Hepatocyte (in vitro differentiated cells): ENCODE results near the gene ULK4. TPM values are rescaled to one million over a fixed set of nuclear protein-coding genes. Genes with fewer than 3 reads are reported as not detected.
"Not testable (repeated sequence)": the region's sequence is repeated elsewhere in the genome, so short reads cannot be mapped to it uniquely, and the experiment has no call there.

Experiments
- DNase-seq: peaks from one replicate; pipeline ENCODE4 v3.0.0-alpha.2; 2016; ENCODE audit warnings: low spot score
- H2AFZ ChIP-seq: fragments of 200-600 bp; sonication (generic); 2 replicates; pipeline ENCODE4 v1.6.0; 2016; ENCODE audit warnings: antibody characterized with exemption, mild to moderate bottlenecking
- H3K27ac ChIP-seq: fragments of 200-600 bp; sonication (generic); 2 replicates; pipeline ENCODE4 v1.5.1; 2016; ENCODE audit warnings: mild to moderate bottlenecking
- H3K27me3 ChIP-seq: fragments of 200-600 bp; sonication (generic); 2 replicates; pipeline ENCODE4 v1.6.1; 2016
- H3K36me3 ChIP-seq: fragments of 200-600 bp; sonication (generic); replicated peaks from 2 replicates; pipeline ENCODE4 v1.5.1; 2016; ENCODE audit warnings: low read depth; ENCODE audit not compliant: insufficient read depth
- H3K4me1 ChIP-seq: fragments of 200-600 bp; sonication (generic); 2 replicates; pipeline ENCODE4 v1.5.1; 2016; ENCODE audit warnings: mild to moderate bottlenecking, moderate library complexity; ENCODE audit not compliant: insufficient read depth
- H3K4me2 ChIP-seq: fragments of 200-600 bp; sonication (generic); 2 replicates; pipeline ENCODE4 v1.6.0; 2016
- H3K4me3 ChIP-seq: fragments of 200-600 bp; sonication (generic); 2 replicates; pipeline ENCODE4 v1.5.1; 2016; ENCODE audit warnings: mild to moderate bottlenecking
- H3K79me2 ChIP-seq: fragments of 200-600 bp; sonication (generic); 2 replicates; pipeline ENCODE4 v1.6.0; 2017; ENCODE audit warnings: mild to moderate bottlenecking
- H3K9me2 ChIP-seq: fragments of 200-600 bp; sonication (generic); replicated peaks from 2 replicates; pipeline ENCODE4 v1.6.0; 2017; ENCODE audit warnings: mild to moderate bottlenecking; ENCODE audit not compliant: insufficient read depth
- H3K9me3 ChIP-seq: fragments of 200-600 bp; sonication (generic); 2 replicates; pipeline ENCODE4 v1.5.1; 2016; ENCODE audit warnings: low read depth, mild to moderate bottlenecking
- H4K20me1 ChIP-seq: fragments of 200-600 bp; sonication (generic); 2 replicates; pipeline ENCODE4 v1.6.0; 2016; ENCODE audit warnings: mild to moderate bottlenecking; ENCODE audit not compliant: insufficient read depth, poor library complexity, severe bottlenecking
- EZH2 ChIP-seq: fragments of 200-600 bp; sonication (generic); IDR thresholded peaks from 2 replicates; pipeline ENCODE4 v1.6.1; 2016; ENCODE audit warnings: antibody characterized with exemption, mild to moderate bottlenecking, borderline replicate concordance
- EZH2phosphoT487 ChIP-seq: fragments of 200-600 bp; sonication (generic); IDR thresholded peaks from one replicate; pipeline ENCODE4 v1.6.1; 2018; ENCODE audit warnings: antibody characterized with exemption, mild to moderate bottlenecking, low read depth, moderate library complexity; ENCODE audit not compliant: unreplicated experiment, severe bottlenecking
- WGBS: methylation state at CpG from one replicate; pipeline ENCODE4 v1.1.6; 2016; ENCODE audit warnings: low lambda C conversion rate; ENCODE audit errors: missing lambda C conversion rate; 5-methylcytosine and 5-hydroxymethylcytosine counted together
- polyA plus RNA-seq: library from polyadenylated mRNA; unstranded; fragments of >200 nt; fragmentation: Nextera tagmentation; extraction: Ambion mirVana; gene quantifications from 2 replicates; pipeline ENCODE4 v1.2.1, GENCODE V29; 2016
- total RNA-seq: library from RNA; depleted of rRNA; stranded (reverse); fragments of >200 nt; gene quantifications from 2 replicates; pipeline ENCODE4 v1.2.3, GENCODE V29; 2014
- TF ChIP-seq, protein P1 (sequence below): fragments of 200-600 bp; sonication (generic); IDR thresholded peaks from 2 replicates; pipeline ENCODE4 v1.5.1; 2016; ENCODE audit warnings: antibody characterized with exemption, mild to moderate bottlenecking; ENCODE audit not compliant: poor library complexity

Gene ULK4
- total and polyA plus RNA-seq, 2 experiments from 2014 or later, result 3.8 to 9.1 TPM

DNA sequence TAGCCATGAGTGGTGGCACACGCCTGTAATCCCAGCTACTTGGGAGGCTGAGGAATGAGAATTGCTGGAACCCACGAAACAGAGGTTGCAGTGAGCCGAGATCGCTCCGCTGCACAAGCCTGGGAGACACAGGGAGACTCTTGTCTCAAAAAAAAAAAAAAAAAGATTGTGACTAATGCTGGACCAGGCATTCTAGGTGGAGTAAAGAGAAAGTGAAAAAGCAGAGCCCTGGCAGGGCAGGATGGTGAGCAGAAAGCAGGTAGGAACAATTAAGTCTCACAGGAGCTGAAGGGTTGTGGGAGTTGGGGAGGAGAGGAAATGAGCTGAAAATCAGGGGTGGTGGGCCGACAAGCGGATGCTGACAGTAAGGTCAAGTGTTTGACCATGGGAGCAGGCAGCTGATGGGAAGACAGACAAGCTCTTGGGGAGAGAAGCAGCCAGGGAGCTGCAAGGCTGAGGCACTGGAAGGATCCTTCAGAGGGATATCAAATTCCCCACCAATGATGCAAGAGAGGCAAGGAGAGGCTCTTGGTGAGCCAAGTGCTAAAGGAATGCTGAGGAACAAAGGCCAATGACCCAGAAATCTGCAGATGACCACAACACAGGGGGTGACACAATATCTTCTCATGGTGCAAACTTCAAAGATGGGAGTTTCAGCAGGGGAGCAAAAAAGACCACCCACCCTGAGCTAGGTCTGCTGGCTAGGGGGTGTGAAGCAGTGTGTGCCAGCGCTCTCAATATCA, 251.1 kb downstream of the ULK4 start:
- H3K4me1 ChIP-seq, result no peaks in the 10 kb centered on the region
- H3K9me2 ChIP-seq, result no peaks in the 10 kb centered on the region
- DNase-seq, result no peak
- H4K20me1 ChIP-seq, result no peaks in the 10 kb centered on the region
- 98% methylated on average over 8 of the region's 8 CpGs for WGBS
- H2AFZ ChIP-seq, result no peak overlapping the region
- no peak overlapping the region for H3K4me3 ChIP-seq
- no peak overlapping the region for H3K27ac ChIP-seq
- no peaks in the 10 kb centered on the region for H3K9me3 ChIP-seq
- H3K36me3 ChIP-seq, result no peaks in the 10 kb centered on the region
- no peak overlapping the region for H3K4me2 ChIP-seq
- no peaks in the 10 kb centered on the region for H3K27me3 ChIP-seq
- no peaks in the 10 kb centered on the region for H3K79me2 ChIP-seq
- TF ChIP-seq EZH2phosphoT487 (no peak), EZH2 (no peak)
- TF ChIP-seq, protein P1, sequence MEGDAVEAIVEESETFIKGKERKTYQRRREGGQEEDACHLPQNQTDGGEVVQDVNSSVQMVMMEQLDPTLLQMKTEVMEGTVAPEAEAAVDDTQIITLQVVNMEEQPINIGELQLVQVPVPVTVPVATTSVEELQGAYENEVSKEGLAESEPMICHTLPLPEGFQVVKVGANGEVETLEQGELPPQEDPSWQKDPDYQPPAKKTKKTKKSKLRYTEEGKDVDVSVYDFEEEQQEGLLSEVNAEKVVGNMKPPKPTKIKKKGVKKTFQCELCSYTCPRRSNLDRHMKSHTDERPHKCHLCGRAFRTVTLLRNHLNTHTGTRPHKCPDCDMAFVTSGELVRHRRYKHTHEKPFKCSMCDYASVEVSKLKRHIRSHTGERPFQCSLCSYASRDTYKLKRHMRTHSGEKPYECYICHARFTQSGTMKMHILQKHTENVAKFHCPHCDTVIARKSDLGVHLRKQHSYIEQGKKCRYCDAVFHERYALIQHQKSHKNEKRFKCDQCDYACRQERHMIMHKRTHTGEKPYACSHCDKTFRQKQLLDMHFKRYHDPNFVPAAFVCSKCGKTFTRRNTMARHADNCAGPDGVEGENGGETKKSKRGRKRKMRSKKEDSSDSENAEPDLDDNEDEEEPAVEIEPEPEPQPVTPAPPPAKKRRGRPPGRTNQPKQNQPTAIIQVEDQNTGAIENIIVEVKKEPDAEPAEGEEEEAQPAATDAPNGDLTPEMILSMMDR, result no peak

DNA sequence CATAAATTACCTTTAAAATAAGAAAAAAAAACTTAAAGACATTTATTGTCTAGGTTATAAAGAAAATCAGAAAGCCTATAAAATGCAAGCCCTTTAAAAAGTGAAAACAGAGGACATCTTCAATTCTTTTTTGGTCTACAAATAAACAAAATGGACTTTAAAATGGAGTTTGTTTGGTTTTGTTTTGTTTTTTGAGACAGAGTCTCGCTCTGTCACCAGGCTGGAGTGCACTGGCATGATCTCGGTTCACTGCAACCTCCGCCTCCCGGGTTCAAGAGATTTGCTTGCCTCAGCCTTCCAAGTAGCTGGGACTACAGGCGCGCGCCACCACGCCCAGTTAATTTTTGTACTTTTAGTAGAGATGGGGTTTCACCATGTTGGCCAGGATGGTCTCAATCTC, 252.7 kb downstream of the ULK4 start:
- not testable (repeated sequence) for H3K9me2 ChIP-seq, H3K27ac ChIP-seq, H3K79me2 ChIP-seq, H3K36me3 ChIP-seq, H4K20me1 ChIP-seq, H3K27me3 ChIP-seq, DNase-seq, H3K4me2 ChIP-seq, H3K4me3 ChIP-seq, H3K4me1 ChIP-seq, H2AFZ ChIP-seq, H3K9me3 ChIP-seq
- WGBS, result 97% methylated on average over 8 of the region's 8 CpGs

DNA sequence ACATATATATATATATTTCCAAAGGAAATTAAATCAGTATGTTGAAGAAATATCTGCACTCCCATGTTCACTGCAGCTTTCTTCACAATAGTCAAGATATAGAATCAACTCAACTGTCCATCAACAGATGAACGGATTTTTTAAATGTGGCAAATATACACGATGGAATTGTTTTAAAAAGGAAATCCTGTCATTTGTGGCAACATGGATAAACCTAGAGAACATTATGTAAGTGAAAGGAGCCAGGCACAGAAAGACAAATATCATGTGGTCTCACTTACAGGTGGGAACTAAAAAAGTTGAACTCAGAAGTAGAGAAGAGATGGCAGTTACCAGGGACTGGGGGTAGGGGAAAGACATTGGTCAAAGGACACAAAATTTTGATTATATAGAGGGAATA, 253.7 kb downstream of the ULK4 start:
- H3K9me2 ChIP-seq, result no peaks in the 10 kb centered on the region
- H2AFZ ChIP-seq, result no peak overlapping the region
- no peak for TF ChIP-seq EZH2
- no peak for TF ChIP-seq EZH2phosphoT487
- TF ChIP-seq, protein P1, result no peak
- no peak overlapping the region for H3K27ac ChIP-seq
- DNase-seq, result no peak
- no peaks in the 10 kb centered on the region for H3K36me3 ChIP-seq
- H3K4me3 ChIP-seq, result no peak overlapping the region
- H3K79me2 ChIP-seq, result no peaks in the 10 kb centered on the region
- WGBS, result 91% methylated on average over 2 of the region's 2 CpGs
- H3K4me1 ChIP-seq, result no peaks in the 10 kb centered on the region
- H3K9me3 ChIP-seq, result no peaks in the 10 kb centered on the region
- H4K20me1 ChIP-seq, result no peaks in the 10 kb centered on the region
- no peak overlapping the region for H3K4me2 ChIP-seq
- no peaks in the 10 kb centered on the region for H3K27me3 ChIP-seq

DNA sequence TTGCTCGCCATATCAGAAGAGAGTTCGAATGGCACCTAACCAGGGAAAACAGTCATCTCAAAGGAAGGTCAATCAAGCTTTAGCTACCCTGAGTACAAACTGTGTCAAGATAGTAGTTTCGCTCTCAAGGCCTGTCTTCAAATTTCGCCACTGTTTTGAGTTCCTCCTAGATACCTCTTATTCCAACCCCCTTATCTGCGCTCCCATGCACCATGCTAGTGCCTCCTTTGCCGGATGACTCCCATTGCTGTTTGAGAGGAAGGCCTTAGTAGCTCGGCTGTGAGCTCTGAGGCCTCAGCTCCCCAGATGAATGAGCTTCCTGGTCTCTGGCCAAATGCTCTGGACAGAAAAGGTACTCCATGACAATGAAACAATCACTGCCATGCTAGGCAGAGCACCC, 256.0 kb downstream of the ULK4 start:
- no peak for DNase-seq
- Histone ChIP-seq H3K27me3 (no peaks in the 10 kb centered on the region), H4K20me1 (no peaks in the 10 kb centered on the region), H3K9me3 (no peaks in the 10 kb centered on the region), H3K36me3 (no peaks in the 10 kb centered on the region), H3K9me2 (no peaks in the 10 kb centered on the region), H3K4me1 (no peaks in the 10 kb centered on the region), H2AFZ (no peak overlapping the region), H3K27ac (no peak overlapping the region), H3K79me2 (no peaks in the 10 kb centered on the region), H3K4me2 (no peak overlapping the region), H3K4me3 (no peak overlapping the region)
- WGBS, result 97% methylated on average over 7 of the region's 7 CpGs
- TF ChIP-seq EZH2, result no peak
- TF ChIP-seq EZH2phosphoT487, result no peak
- TF ChIP-seq, protein P1, result no peak
